ENCODE measurements around the gene ARHGAP6. TPM values are rescaled to one million over a fixed set of nuclear protein-coding genes. Genes with fewer than 3 reads are reported as not detected.
"Not testable (repeated sequence)": the region's sequence is repeated elsewhere in the genome, so short reads cannot be mapped to it uniquely, and the experiment has no call there.

The ARHGAP6 gene
- total and polyA plus RNA-seq, 2 of the 13 experiments (the other 11 are each of a cell fraction or from before 2014, with no cell fraction given): 0.11 TPM; not detected in 1

DNA sequence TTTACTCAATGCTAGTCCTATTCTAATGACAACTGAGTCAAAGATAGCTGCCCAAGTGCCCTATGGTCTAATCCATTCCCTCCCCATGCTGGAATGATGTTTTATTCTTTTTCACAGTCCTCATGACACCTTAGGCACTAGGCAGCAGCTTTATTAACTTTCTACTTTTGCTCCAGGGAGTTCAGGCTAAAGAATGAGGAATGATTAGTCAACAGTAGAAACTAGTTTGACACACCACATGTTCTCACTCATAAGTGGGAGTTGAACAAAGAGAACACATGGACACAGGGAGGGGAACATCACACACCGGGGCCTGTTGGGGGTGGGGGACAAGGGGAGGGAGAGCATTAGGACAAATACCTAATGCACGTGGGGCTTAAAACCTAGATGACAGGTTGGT, 309.8 kb downstream of the ARHGAP6 start:
- H3K36me3 ChIP-seq (replicated peaks in 1 of 2; ENCODE audit: control insufficient read depth in 1 of 2, insufficient read depth in 2 of 2, low read length in 2 of 2); H3K9ac ChIP-seq (ENCODE audit: insufficient read depth, low read depth, low read length); FAIRE-seq; H3K9me3 ChIP-seq (ENCODE audit: low read length); H4K20me1 ChIP-seq (ENCODE audit: insufficient read depth, low read length); BruUV-seq (replicated peaks); POLR2A ChIA-PET; H3K79me2 ChIP-seq (ENCODE audit: insufficient read depth, low read length); H3K27me3 ChIP-seq (ENCODE audit: control insufficient read depth in 1 of 2, insufficient read depth in 2 of 2, low read length in 2 of 2); DNase-seq (ENCODE audit: low spot score); H3K27ac ChIP-seq (ENCODE audit: extremely low read length, insufficient read depth, low read length); H3K4me3 ChIP-seq (replicated peaks in 1 of 3; ENCODE audit: insufficient read depth in 1 of 3, low read depth in 2 of 3, low read length in 3 of 3); H2AFZ ChIP-seq (ENCODE audit: low read length); CTCF ChIA-PET (ENCODE audit: low intra/inter-chr PET ratio, low total read pairs); H3K4me2 ChIP-seq (ENCODE audit: low read depth, low read length); in situ Hi-C loops (cut with HindIII; ENCODE audit: extremely low pct_ligation_motif_present, low pct_unique_long_range_greater_than_20kb); intact Hi-C loops (cut with micrococcal nuclease; ENCODE audit: unreplicated experiment); H3K4me1 ChIP-seq (ENCODE audit: insufficient read depth, low read length); ATAC-seq: not testable (repeated sequence)
- 0% methylated on average over 1 of the region's 2 CpGs for WGBS (ENCODE audit: low lambda C conversion rate)

DNA sequence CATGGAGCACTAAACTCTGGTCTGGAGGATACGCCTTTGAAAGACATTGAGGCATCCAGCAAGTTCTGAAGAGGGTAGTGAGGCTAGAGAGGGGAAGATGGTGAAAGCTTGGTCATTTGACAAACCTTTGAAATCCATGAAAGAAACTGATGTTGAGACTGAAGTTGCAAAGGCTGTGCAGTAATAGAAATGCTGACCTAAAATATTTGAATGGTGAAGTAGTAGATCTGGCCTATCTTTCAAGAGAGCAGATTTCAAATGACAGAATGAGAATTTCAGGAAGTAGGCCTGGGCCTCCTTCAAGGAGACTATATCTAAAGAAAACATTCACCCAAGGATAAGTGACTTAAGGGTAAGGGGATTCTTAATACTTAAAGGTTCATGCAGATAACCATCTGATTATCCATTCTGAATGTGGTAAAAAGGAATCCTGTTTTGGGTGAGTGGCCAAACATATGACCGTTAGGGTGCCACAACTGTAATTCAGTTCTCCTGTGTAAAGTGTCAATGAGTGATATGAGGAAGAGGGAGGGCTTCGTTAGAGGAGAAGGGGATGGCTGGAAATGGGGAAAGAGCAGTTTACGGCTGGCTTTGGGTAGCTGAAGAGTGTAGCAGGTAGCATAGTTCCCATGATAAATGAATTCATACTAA, 310.3 kb downstream of the ARHGAP6 start:
- Histone ChIP-seq H3K4me2 (ENCODE audit: low read depth, low read length) (no peak overlapping the region), H3K36me3 (replicated peaks in 1 of 2; ENCODE audit: control insufficient read depth in 1 of 2, insufficient read depth in 2 of 2, low read length in 2 of 2) (no peaks in the 10 kb centered on the region), H3K9ac (ENCODE audit: insufficient read depth, low read depth, low read length) (no peak overlapping the region), H3K9me3 (ENCODE audit: low read length) (no peaks in the 10 kb centered on the region), H4K20me1 (ENCODE audit: insufficient read depth, low read length) (no peaks in the 10 kb centered on the region), H3K27me3 (ENCODE audit: control insufficient read depth in 1 of 2, insufficient read depth in 2 of 2, low read length in 2 of 2) (no peaks in the 10 kb centered on the region), H3K27ac (ENCODE audit: extremely low read length, insufficient read depth, low read length) (no peak overlapping the region), H3K4me1 (ENCODE audit: insufficient read depth, low read length) (no peaks in the 10 kb centered on the region), H3K79me2 (ENCODE audit: insufficient read depth, low read length) (no peaks in the 10 kb centered on the region), H3K4me3 (replicated peaks in 1 of 3; ENCODE audit: insufficient read depth in 1 of 3, low read depth in 2 of 3, low read length in 3 of 3) (no peak overlapping the region), H2AFZ (ENCODE audit: low read length) (no peak overlapping the region)
- FAIRE-seq (no peak), ATAC-seq (no peak), DNase-seq (ENCODE audit: low spot score) (no peak)
- POLR2A ChIA-PET: no interaction called here
- intact Hi-C loops (cut with micrococcal nuclease; ENCODE audit: unreplicated experiment): no loop called here
- CTCF ChIA-PET (ENCODE audit: low intra/inter-chr PET ratio, low total read pairs): no interaction called here
- in situ Hi-C loops (cut with HindIII; ENCODE audit: extremely low pct_ligation_motif_present, low pct_unique_long_range_greater_than_20kb): no loop called here
- WGBS (ENCODE audit: low lambda C conversion rate): 3% methylated on average over 4 of the region's 4 CpGs
- BruUV-seq (replicated peaks): no TSS peak
- TF ChIP-seq HNRNPK (IDR thresholded peaks at IDR 0.05; ENCODE audit: low read depth, low read length, poor library complexity, severe bottlenecking): no peak
- TF ChIP-seq ZNF121 (CRISPR knock-in tag; IDR thresholded peaks at IDR 0.05): no peak
- no peak for TF ChIP-seq RBAK (CRISPR knock-in tag; IDR thresholded peaks at IDR 0.05)
- TF ChIP-seq KMT2B (CRISPR knock-in tag; IDR thresholded peaks at IDR 0.05): no peak
- no peak for TF ChIP-seq ZNF775 (CRISPR knock-in tag; IDR thresholded peaks at IDR 0.05; ENCODE audit: borderline replicate concordance)
- TF ChIP-seq, protein P1, sequence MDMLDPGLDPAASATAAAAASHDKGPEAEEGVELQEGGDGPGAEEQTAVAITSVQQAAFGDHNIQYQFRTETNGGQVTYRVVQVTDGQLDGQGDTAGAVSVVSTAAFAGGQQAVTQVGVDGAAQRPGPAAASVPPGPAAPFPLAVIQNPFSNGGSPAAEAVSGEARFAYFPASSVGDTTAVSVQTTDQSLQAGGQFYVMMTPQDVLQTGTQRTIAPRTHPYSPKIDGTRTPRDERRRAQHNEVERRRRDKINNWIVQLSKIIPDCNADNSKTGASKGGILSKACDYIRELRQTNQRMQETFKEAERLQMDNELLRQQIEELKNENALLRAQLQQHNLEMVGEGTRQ (IDR thresholded peaks at IDR 0.05; ENCODE audit: low read depth, low read length): no peak
- TF ChIP-seq, protein P1 (CRISPR knock-in tag; IDR thresholded peaks at IDR 0.05; ENCODE audit: borderline replicate concordance): no peak

Data from HepG2 (cell line).